Transverse colon (tissue), 4 donors: ENCODE measurements around the gene GASK1A. TPM values are rescaled to one million over a fixed set of nuclear protein-coding genes. Genes with fewer than 3 reads are reported as not detected.

Experiments used
- DNase-seq: peaks from one replicate; pipeline ENCODE4 v3.0.0-alpha.2; 2019
- H3K27ac ChIP-seq, 4 donors: fragments of 200-600 bp; sonication (generic); 2 replicates each; pipeline ENCODE4 v1.5.1; 2016 to 2018; ENCODE audit warnings: inconsistent platforms in 4 of 4
- H3K27me3 ChIP-seq: fragments of 200-600 bp; sonication (generic); 2 replicates; pipeline ENCODE4 v1.5.1; 2017; ENCODE audit warnings: inconsistent platforms
- H3K36me3 ChIP-seq, 4 donors: fragments of 200-600 bp; sonication (generic); 2 replicates each; pipeline ENCODE4 v1.5.1; 2017 to 2019; ENCODE audit warnings: inconsistent platforms in 4 of 4
- H3K4me1 ChIP-seq, 4 donors: fragments of 200-600 bp; sonication (generic); 2 replicates each; pipeline ENCODE4 v1.5.1; 2017 to 2020; ENCODE audit warnings: inconsistent platforms in 4 of 4
- H3K4me3 ChIP-seq, 4 donors: fragments of 200-600 bp; sonication (generic); 1 replicate in 1 of 4; 2 replicates in 3 of 4; pipeline versions ENCODE4 v1.5.1 to v1.6.1; 2017 to 2019; ENCODE audit warnings: inconsistent platforms in 4 of 4
- H3K9me3 ChIP-seq, 2 donors: fragments of 200-600 bp; sonication (generic); 2 replicates each; pipeline ENCODE4 v1.5.1; 2017 to 2019; ENCODE audit warnings: inconsistent platforms in 2 of 2
- CTCF ChIP-seq, 5 experiments: fragments of 200-600 bp in 3 of 5; fragments of 450-650 bp in 2 of 5; sonication (generic) in 3 of 5; IDR thresholded peaks; 1 replicate in 2 of 5; 2 replicates in 3 of 5; pipeline ENCODE4 v1.5.1; 2016 to 2017; ENCODE audit warnings: antibody characterized with exemption in 5 of 5, inconsistent platforms in 3 of 5, mild to moderate bottlenecking in 2 of 5, moderate library complexity in 1 of 5
- EP300 ChIP-seq: sonication (generic); formaldehyde crosslinking; IDR thresholded peaks from one replicate; pipeline ENCODE4 v1.6.1; 2017; ENCODE audit warnings: antibody characterized with exemption, low read depth
- POLR2A ChIP-seq: fragments of 450-650 bp; IDR thresholded peaks from one replicate; pipeline ENCODE4 v1.6.1; 2016; ENCODE audit warnings: antibody characterized with exemption, mild to moderate bottlenecking, moderate library complexity
- POLR2AphosphoS5 ChIP-seq, 3 donors: sonication (generic); formaldehyde crosslinking; IDR thresholded peaks; one replicate each; pipeline ENCODE4 v1.6.1; 2016; ENCODE audit warnings: antibody characterized with exemption in 3 of 3
- WGBS, 2 donors: methylation state at CpG; one replicate each; pipeline ENCODE4 v1.1.5; 2018; ENCODE audit warnings: low coverage in 1 of 2; 5-methylcytosine and 5-hydroxymethylcytosine counted together
- in situ Hi-C, 4 donors: fragments of 200-750 bp; cut with MboI; loops; one replicate each; pipeline versions ENCODE4 v1.15.0 to v1.15.1; 2017; ENCODE audit warnings: low sequenced_read_pairs in 3 of 4, low pct_ligation_motif_present in 1 of 4, low pct_unique_long_range_greater_than_20kb in 1 of 4
- intact Hi-C: fragments of 100-400 bp; cut with DNase I; formaldehyde crosslinking; loops from one replicate; pipeline ENCODE4 v1.15.1; 2023; ENCODE audit warnings: low total_unique reads
- total RNA-seq, 4 donors: library from RNA; depleted of rRNA; stranded (reverse); fragments of >200 nt; gene quantifications; one replicate each; pipeline ENCODE4 v1.1.0, GENCODE V29; 2016

Gene GASK1A
- total RNA-seq, 4 donors from 2014 or later: 0.75 to 5.9 (median 3.6) TPM

- Histone ChIP-seq H3K36me3 (no peaks in the 10 kb centered on the region), H3K9me3 (no peaks in the 10 kb centered on the region), H3K4me1 (peaks cover 0 to 7% (median 1%) of the 10 kb centered on the region in 4 donors), H3K27ac (no peak overlapping the region), H3K27me3 (no peaks in the 10 kb centered on the region), H3K4me3 (no peak overlapping the region)
- no peak for DNase-seq
- in situ Hi-C loops: no loop called here
- TF ChIP-seq POLR2A (no peak), CTCF (IDR thresholded peaks at IDR 0.05) (no peak), EP300 (no peak), POLR2AphosphoS5 (IDR thresholded peaks at IDR 0.05) (no peak)
- intact Hi-C loops: no loop called here
Observed at GRCh38 chr3:43019826-43020225, 40.7 kb downstream of the GASK1A start.

GRCh38 chr3:43021186-43021585, 42.1 kb downstream of the GASK1A start:
- Histone ChIP-seq H3K9me3 (no peaks in the 10 kb centered on the region), H3K36me3 (no peaks in the 10 kb centered on the region), H3K4me1 (peaks cover 0 to 7% (median 1%) of the 10 kb centered on the region in 4 donors), H3K27me3 (no peaks in the 10 kb centered on the region), H3K4me3 (no peak overlapping the region), H3K27ac (no peak overlapping the region)
- WGBS, 2 donors: 62 to 83% methylated on average over 4 of the region's 4 CpGs
- no peak for DNase-seq
- TF ChIP-seq POLR2A (no peak), CTCF (IDR thresholded peaks at IDR 0.05) (no peak), EP300 (no peak), POLR2AphosphoS5 (IDR thresholded peaks at IDR 0.05) (no peak)
- intact Hi-C loops (no loop called here), in situ Hi-C loops (no loop called here)

GRCh38 chr3:43022121-43022520, 43.0 kb downstream of the GASK1A start:
- H3K27me3 ChIP-seq: no peaks in the 10 kb centered on the region
- no peak overlapping the region for H3K4me3 ChIP-seq
- no peaks in the 10 kb centered on the region for H3K36me3 ChIP-seq
- in situ Hi-C loops (no loop called here), intact Hi-C loops (no loop called here)
- TF ChIP-seq POLR2AphosphoS5 (IDR thresholded peaks at IDR 0.05) (no peak), CTCF (IDR thresholded peaks at IDR 0.05) (no peak), EP300 (no peak), POLR2A (no peak)
- no peak for DNase-seq
- no peaks in the 10 kb centered on the region for H3K9me3 ChIP-seq
- WGBS, 2 donors: 0 to 39% methylated on average over 1 of the region's 1 CpG
- H3K4me1 ChIP-seq: peaks cover 0 to 7% (median 1%) of the 10 kb centered on the region in 4 donors
- H3K27ac ChIP-seq: no peak overlapping the region

- no peaks in the 10 kb centered on the region for H3K9me3 ChIP-seq
- intact Hi-C loops: no loop called here
- whole genome bisulfite sequencing, 2 donors: 87 to 93% methylated on average over 4 of the region's 4 CpGs
- no peak for DNase-seq
- H3K36me3 ChIP-seq: no peaks in the 10 kb centered on the region
- peaks cover 0 to 7% (median 1%) of the 10 kb centered on the region in 4 donors for H3K4me1 ChIP-seq
- no peak overlapping the region for H3K4me3 ChIP-seq
- TF ChIP-seq POLR2A (no peak), EP300 (no peak), POLR2AphosphoS5 (IDR thresholded peaks at IDR 0.05) (no peak), CTCF (IDR thresholded peaks at IDR 0.05) (no peak)
- H3K27me3 ChIP-seq: no peaks in the 10 kb centered on the region
- in situ Hi-C loops: no loop called here
- H3K27ac ChIP-seq: no peak overlapping the region
Observed at GRCh38 chr3:43023066-43023465, 44.0 kb downstream of the GASK1A start.
